ENCODE data around the gene ZNG1B. TPM values are rescaled to one million over a fixed set of nuclear protein-coding genes. Genes with fewer than 3 reads are reported as not detected.
"Not testable (repeated sequence)": the region's sequence is repeated elsewhere in the genome, so short reads cannot be mapped to it uniquely, and the experiment has no call there.

ZNG1B gene
- total and polyA plus RNA-seq, 3 donors from 2014 or later, result 27.7 to 49.4 (median 44.4) TPM

GRCh38 chr2:113515995-113516394 lies 78.5 kb downstream of the ZNG1B start:
- WGBS, 2 donors, result 81 to 89% methylated on average over 3 of the region's 3 CpGs
- H3K36me3 ChIP-seq (ENCODE audit: low read depth, missing control alignments); H3K27ac ChIP-seq; H3K27me3 ChIP-seq; H3K4me1 ChIP-seq; H3K9me3 ChIP-seq; intact Hi-C loops (cut with DNase I; ENCODE audit: low total_unique reads); H3K4me3 ChIP-seq; DNase-seq: not testable (repeated sequence)

GRCh38 chr2:113517025-113517424 lies 79.5 kb downstream of the ZNG1B start:
- DNase-seq; H3K4me3 ChIP-seq; intact Hi-C loops (cut with DNase I; ENCODE audit: low total_unique reads); H3K36me3 ChIP-seq (ENCODE audit: low read depth, missing control alignments); H3K27me3 ChIP-seq; H3K9me3 ChIP-seq; H3K27ac ChIP-seq; H3K4me1 ChIP-seq: not testable (repeated sequence)
- 60 to 86% methylated on average over 1 of the region's 2 CpGs for whole genome bisulfite sequencing, 2 donors

- DNase-seq, result peak; percentile 65
- H3K27ac ChIP-seq; H3K27me3 ChIP-seq; intact Hi-C loops (cut with DNase I; ENCODE audit: low total_unique reads); H3K9me3 ChIP-seq; H3K4me3 ChIP-seq; H3K4me1 ChIP-seq; H3K36me3 ChIP-seq (ENCODE audit: low read depth, missing control alignments): not testable (repeated sequence)
- WGBS, 2 donors, result 41 to 67% methylated on average over 6 of the region's 6 CpGs
Observed at GRCh38 chr2:113520837-113521236, 83.3 kb downstream of the ZNG1B start.

- intact Hi-C loops (cut with DNase I; ENCODE audit: low total_unique reads); H3K4me1 ChIP-seq; H3K27ac ChIP-seq; H3K36me3 ChIP-seq (ENCODE audit: low read depth, missing control alignments); H3K4me3 ChIP-seq; DNase-seq; H3K9me3 ChIP-seq; H3K27me3 ChIP-seq: not testable (repeated sequence)
- 42 to 59% methylated on average over 3 to 5 of the region's 5 CpGs for WGBS, 2 donors
Observed at GRCh38 chr2:113521492-113521891, 84.0 kb downstream of the ZNG1B start.

GRCh38 chr2:113524986-113525385 lies 87.5 kb downstream of the ZNG1B start:
- H3K4me3 ChIP-seq; DNase-seq; H3K27me3 ChIP-seq; H3K4me1 ChIP-seq; intact Hi-C loops (cut with DNase I; ENCODE audit: low total_unique reads); H3K9me3 ChIP-seq; H3K36me3 ChIP-seq (ENCODE audit: low read depth, missing control alignments); H3K27ac ChIP-seq: not testable (repeated sequence)
- 55 to 88% methylated on average over 1 of the region's 1 CpG for WGBS, 2 donors

- intact Hi-C loops (cut with DNase I; ENCODE audit: low total_unique reads); H3K36me3 ChIP-seq (ENCODE audit: low read depth, missing control alignments); H3K4me1 ChIP-seq; DNase-seq; H3K27me3 ChIP-seq; H3K27ac ChIP-seq; H3K9me3 ChIP-seq; H3K4me3 ChIP-seq: not testable (repeated sequence)
- 7 to 11% methylated on average over 5 of the region's 12 CpGs for WGBS, 2 donors
- TF ChIP-seq CTCF (IDR thresholded peaks at IDR 0.05), result peak in 1 of 3 experiments; percentile 13
Observed at GRCh38 chr2:113527350-113528045, 90.0 kb downstream of the ZNG1B start.

- H3K27ac ChIP-seq; H3K36me3 ChIP-seq (ENCODE audit: low read depth, missing control alignments); H3K4me1 ChIP-seq; H3K27me3 ChIP-seq; intact Hi-C loops (cut with DNase I; ENCODE audit: low total_unique reads); H3K4me3 ChIP-seq; H3K9me3 ChIP-seq; DNase-seq: not testable (repeated sequence)
- WGBS, 2 donors, result 43 to 47% methylated on average over 3 to 5 of the region's 5 CpGs
Observed at GRCh38 chr2:113528126-113528525, 90.6 kb downstream of the ZNG1B start.

GRCh38 chr2:113528904-113529303 lies 91.4 kb downstream of the ZNG1B start:
- H3K4me3 ChIP-seq; H3K27me3 ChIP-seq; H3K4me1 ChIP-seq; DNase-seq; H3K9me3 ChIP-seq; intact Hi-C loops (cut with DNase I; ENCODE audit: low total_unique reads); H3K27ac ChIP-seq; H3K36me3 ChIP-seq (ENCODE audit: low read depth, missing control alignments): not testable (repeated sequence)
- WGBS, 2 donors, result 44% methylated on average over 3 of the region's 3 CpGs; no CpG with 5 or more reads in 1 of the 2 donors

GRCh38 chr2:113532991-113533390 lies 95.5 kb downstream of the ZNG1B start:
- H3K4me1 ChIP-seq; DNase-seq; H3K4me3 ChIP-seq; intact Hi-C loops (cut with DNase I; ENCODE audit: low total_unique reads); H3K36me3 ChIP-seq (ENCODE audit: low read depth, missing control alignments); H3K9me3 ChIP-seq; H3K27me3 ChIP-seq; H3K27ac ChIP-seq: not testable (repeated sequence)
- WGBS, 2 donors, result 100% methylated on average over 1 of the region's 4 CpGs; no CpG with 5 or more reads in 1 of the 2 donors

- DNase-seq; H3K27me3 ChIP-seq; H3K4me3 ChIP-seq; intact Hi-C loops (cut with DNase I; ENCODE audit: low total_unique reads); H3K27ac ChIP-seq; H3K9me3 ChIP-seq; H3K4me1 ChIP-seq; H3K36me3 ChIP-seq (ENCODE audit: low read depth, missing control alignments): not testable (repeated sequence)
- WGBS, 2 donors, result 83 to 84% methylated on average over 6 of the region's 6 CpGs
Observed at GRCh38 chr2:113536573-113536972, 99.1 kb downstream of the ZNG1B start.

- intact Hi-C loops (cut with DNase I; ENCODE audit: low total_unique reads); H3K27me3 ChIP-seq; H3K27ac ChIP-seq; H3K36me3 ChIP-seq (ENCODE audit: low read depth, missing control alignments); DNase-seq; H3K4me3 ChIP-seq; H3K9me3 ChIP-seq; H3K4me1 ChIP-seq: not testable (repeated sequence)
- 12 to 14% methylated on average over 5 of the region's 5 CpGs for WGBS, 2 donors
Observed at GRCh38 chr2:113540834-113541203, 103.3 kb downstream of the ZNG1B start.

All from testis (tissue), 3 donors.